ENCODE data around the gene ENDOD1. TPM values are rescaled to one million over a fixed set of nuclear protein-coding genes. Genes with fewer than 3 reads are reported as not detected.
"Not testable (repeated sequence)": the region's sequence is repeated elsewhere in the genome, so short reads cannot be mapped to it uniquely, and the experiment has no call there.

The ENDOD1 gene
- total RNA-seq, 1 experiment from 2014 or later = 3.3 TPM

DNA sequence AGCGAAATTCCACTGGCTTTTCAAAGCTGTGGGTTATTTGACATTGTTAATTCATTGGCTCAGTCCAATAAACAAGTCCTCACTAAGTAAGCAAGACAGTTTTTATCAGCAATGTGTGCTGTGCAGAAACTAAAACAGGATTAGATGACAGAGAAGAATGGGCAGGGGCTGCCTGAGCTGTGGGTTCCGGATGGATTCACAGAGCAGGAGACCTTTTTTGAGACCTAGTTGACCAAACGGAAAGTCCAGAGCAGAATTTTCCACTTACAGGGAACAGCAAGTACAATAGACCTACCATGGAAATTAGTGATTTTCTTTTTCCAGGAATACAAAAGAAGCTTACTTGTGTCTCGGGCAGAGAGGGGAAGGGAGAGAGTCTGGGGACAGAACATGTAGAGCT lies 45.6 kb upstream of the ENDOD1 start:
- no peaks in the 10 kb centered on the region for H3K9me3 Mint-ChIP-seq
- no peaks in the 10 kb centered on the region for H3K4me1 Mint-ChIP-seq
- POLR2A ChIA-PET = no interaction called here

DNA sequence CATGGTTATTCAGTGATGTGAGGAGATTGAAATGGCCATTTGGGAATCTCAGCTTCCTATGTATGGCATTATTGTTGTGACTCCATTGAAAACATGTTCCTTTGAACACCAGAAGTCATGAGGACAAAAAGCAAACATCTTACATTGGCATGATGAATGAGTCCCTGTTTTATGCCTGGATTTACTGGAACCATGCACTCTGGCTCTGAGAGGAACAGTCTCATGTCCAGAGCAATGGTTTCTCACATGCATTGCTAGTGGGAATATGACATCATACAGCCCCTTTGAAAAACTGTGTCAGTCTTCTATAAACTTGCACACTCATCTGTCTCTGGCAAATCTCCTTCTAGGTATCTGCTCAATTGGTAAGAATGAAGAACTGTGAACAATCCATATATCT lies 43.8 kb upstream of the ENDOD1 start:
- H3K36me3 Mint-ChIP-seq = no peaks in the 10 kb centered on the region
- H3K27me3 Mint-ChIP-seq (ENCODE audit: low read depth) = peaks cover 9% of the 10 kb centered on the region; the same call in 1 of the 2 replicates
- DNase-seq (ENCODE audit: low spot score) = no peak
- CTCF ChIA-PET = no interaction called here
- no peaks in the 10 kb centered on the region for H3K4me1 Mint-ChIP-seq
- no peak overlapping the region for H3K27ac Mint-ChIP-seq
- no peaks in the 10 kb centered on the region for H3K9me3 Mint-ChIP-seq
- H3K4me3 Mint-ChIP-seq = no peak overlapping the region
- POLR2A ChIA-PET = no interaction called here
- TF ChIP-seq KAT7 (CRISPR knock-in tag; IDR thresholded peaks at IDR 0.05; ENCODE audit: borderline replicate concordance) (no peak), OVOL2 (CRISPR knock-in tag; IDR thresholded peaks at IDR 0.05; ENCODE audit: borderline replicate concordance) (no peak), HMGA2 (CRISPR knock-in tag; IDR thresholded peaks at IDR 0.05) (no peak)
- TF ChIP-seq, protein P1, sequence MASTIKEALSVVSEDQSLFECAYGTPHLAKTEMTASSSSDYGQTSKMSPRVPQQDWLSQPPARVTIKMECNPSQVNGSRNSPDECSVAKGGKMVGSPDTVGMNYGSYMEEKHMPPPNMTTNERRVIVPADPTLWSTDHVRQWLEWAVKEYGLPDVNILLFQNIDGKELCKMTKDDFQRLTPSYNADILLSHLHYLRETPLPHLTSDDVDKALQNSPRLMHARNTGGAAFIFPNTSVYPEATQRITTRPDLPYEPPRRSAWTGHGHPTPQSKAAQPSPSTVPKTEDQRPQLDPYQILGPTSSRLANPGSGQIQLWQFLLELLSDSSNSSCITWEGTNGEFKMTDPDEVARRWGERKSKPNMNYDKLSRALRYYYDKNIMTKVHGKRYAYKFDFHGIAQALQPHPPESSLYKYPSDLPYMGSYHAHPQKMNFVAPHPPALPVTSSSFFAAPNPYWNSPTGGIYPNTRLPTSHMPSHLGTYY (CRISPR knock-in tag; IDR thresholded peaks at IDR 0.05) = no peak
- TF ChIP-seq, protein P2, sequence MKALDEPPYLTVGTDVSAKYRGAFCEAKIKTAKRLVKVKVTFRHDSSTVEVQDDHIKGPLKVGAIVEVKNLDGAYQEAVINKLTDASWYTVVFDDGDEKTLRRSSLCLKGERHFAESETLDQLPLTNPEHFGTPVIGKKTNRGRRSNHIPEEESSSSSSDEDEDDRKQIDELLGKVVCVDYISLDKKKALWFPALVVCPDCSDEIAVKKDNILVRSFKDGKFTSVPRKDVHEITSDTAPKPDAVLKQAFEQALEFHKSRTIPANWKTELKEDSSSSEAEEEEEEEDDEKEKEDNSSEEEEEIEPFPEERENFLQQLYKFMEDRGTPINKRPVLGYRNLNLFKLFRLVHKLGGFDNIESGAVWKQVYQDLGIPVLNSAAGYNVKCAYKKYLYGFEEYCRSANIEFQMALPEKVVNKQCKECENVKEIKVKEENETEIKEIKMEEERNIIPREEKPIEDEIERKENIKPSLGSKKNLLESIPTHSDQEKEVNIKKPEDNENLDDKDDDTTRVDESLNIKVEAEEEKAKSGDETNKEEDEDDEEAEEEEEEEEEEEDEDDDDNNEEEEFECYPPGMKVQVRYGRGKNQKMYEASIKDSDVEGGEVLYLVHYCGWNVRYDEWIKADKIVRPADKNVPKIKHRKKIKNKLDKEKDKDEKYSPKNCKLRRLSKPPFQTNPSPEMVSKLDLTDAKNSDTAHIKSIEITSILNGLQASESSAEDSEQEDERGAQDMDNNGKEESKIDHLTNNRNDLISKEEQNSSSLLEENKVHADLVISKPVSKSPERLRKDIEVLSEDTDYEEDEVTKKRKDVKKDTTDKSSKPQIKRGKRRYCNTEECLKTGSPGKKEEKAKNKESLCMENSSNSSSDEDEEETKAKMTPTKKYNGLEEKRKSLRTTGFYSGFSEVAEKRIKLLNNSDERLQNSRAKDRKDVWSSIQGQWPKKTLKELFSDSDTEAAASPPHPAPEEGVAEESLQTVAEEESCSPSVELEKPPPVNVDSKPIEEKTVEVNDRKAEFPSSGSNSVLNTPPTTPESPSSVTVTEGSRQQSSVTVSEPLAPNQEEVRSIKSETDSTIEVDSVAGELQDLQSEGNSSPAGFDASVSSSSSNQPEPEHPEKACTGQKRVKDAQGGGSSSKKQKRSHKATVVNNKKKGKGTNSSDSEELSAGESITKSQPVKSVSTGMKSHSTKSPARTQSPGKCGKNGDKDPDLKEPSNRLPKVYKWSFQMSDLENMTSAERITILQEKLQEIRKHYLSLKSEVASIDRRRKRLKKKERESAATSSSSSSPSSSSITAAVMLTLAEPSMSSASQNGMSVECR (CRISPR knock-in tag; IDR thresholded peaks at IDR 0.05; ENCODE audit: borderline replicate concordance) = no peak
- TF ChIP-seq, protein P3, sequence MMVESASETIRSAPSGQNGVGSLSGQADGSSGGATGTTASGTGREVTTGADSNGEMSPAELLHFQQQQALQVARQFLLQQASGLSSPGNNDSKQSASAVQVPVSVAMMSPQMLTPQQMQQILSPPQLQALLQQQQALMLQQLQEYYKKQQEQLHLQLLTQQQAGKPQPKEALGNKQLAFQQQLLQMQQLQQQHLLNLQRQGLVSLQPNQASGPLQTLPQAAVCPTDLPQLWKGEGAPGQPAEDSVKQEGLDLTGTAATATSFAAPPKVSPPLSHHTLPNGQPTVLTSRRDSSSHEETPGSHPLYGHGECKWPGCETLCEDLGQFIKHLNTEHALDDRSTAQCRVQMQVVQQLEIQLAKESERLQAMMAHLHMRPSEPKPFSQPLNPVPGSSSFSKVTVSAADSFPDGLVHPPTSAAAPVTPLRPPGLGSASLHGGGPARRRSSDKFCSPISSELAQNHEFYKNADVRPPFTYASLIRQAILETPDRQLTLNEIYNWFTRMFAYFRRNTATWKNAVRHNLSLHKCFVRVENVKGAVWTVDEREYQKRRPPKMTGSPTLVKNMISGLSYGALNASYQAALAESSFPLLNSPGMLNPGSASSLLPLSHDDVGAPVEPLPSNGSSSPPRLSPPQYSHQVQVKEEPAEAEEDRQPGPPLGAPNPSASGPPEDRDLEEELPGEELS (CRISPR knock-in tag; IDR thresholded peaks at IDR 0.05) = no peak
- TF ChIP-seq, protein P4, sequence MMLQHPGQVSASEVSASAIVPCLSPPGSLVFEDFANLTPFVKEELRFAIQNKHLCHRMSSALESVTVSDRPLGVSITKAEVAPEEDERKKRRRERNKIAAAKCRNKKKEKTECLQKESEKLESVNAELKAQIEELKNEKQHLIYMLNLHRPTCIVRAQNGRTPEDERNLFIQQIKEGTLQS (CRISPR knock-in tag; conservative IDR thresholded peaks at IDR 0.05) = no peak
- no peak for ATAC-seq

More for the DNA sequence above, 45.6 kb upstream of the ENDOD1 start:
- CTCF ChIA-PET = no interaction called here
- H3K4me3 Mint-ChIP-seq = no peak overlapping the region
- no peaks in the 10 kb centered on the region for H3K36me3 Mint-ChIP-seq
- ATAC-seq = no peak
- no peak for TF ChIP-seq ZNF232 (CRISPR knock-in tag; IDR thresholded peaks at IDR 0.05)
- TF ChIP-seq, protein P5, sequence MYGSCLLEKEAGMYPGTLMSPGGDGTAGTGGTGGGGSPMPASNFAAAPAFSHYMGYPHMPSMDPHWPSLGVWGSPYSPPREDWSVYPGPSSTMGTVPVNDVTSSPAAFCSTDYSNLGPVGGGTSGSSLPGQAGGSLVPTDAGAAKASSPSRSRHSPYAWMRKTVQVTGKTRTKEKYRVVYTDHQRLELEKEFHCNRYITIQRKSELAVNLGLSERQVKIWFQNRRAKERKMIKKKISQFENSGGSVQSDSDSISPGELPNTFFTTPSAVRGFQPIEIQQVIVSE (CRISPR knock-in tag; IDR thresholded peaks at IDR 0.05; ENCODE audit: borderline replicate concordance) = no peak
- TF ChIP-seq ZNF317 (CRISPR knock-in tag; IDR thresholded peaks at IDR 0.05; ENCODE audit: borderline replicate concordance, low read depth) = no peak
- TF ChIP-seq ZNF219 (CRISPR knock-in tag; IDR thresholded peaks at IDR 0.05; ENCODE audit: borderline replicate concordance) = no peak
- no peak for TF ChIP-seq IRF2 (CRISPR knock-in tag; IDR thresholded peaks at IDR 0.05; ENCODE audit: borderline replicate concordance, low read depth)
- TF ChIP-seq, protein P6, sequence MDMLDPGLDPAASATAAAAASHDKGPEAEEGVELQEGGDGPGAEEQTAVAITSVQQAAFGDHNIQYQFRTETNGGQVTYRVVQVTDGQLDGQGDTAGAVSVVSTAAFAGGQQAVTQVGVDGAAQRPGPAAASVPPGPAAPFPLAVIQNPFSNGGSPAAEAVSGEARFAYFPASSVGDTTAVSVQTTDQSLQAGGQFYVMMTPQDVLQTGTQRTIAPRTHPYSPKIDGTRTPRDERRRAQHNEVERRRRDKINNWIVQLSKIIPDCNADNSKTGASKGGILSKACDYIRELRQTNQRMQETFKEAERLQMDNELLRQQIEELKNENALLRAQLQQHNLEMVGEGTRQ (CRISPR knock-in tag; IDR thresholded peaks at IDR 0.05) = no peak
- TF ChIP-seq, protein P7, sequence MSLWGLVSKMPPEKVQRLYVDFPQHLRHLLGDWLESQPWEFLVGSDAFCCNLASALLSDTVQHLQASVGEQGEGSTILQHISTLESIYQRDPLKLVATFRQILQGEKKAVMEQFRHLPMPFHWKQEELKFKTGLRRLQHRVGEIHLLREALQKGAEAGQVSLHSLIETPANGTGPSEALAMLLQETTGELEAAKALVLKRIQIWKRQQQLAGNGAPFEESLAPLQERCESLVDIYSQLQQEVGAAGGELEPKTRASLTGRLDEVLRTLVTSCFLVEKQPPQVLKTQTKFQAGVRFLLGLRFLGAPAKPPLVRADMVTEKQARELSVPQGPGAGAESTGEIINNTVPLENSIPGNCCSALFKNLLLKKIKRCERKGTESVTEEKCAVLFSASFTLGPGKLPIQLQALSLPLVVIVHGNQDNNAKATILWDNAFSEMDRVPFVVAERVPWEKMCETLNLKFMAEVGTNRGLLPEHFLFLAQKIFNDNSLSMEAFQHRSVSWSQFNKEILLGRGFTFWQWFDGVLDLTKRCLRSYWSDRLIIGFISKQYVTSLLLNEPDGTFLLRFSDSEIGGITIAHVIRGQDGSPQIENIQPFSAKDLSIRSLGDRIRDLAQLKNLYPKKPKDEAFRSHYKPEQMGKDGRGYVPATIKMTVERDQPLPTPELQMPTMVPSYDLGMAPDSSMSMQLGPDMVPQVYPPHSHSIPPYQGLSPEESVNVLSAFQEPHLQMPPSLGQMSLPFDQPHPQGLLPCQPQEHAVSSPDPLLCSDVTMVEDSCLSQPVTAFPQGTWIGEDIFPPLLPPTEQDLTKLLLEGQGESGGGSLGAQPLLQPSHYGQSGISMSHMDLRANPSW (CRISPR knock-in tag; conservative IDR thresholded peaks at IDR 0.05; ENCODE audit: low read depth) = no peak
- TF ChIP-seq NR1H2 (CRISPR knock-in tag; IDR thresholded peaks at IDR 0.05) = no peak
- no peak for DNase-seq (ENCODE audit: low spot score)
- peaks cover 9% of the 10 kb centered on the region; the same call in 1 of the 2 replicates for H3K27me3 Mint-ChIP-seq (ENCODE audit: low read depth)
- no peak overlapping the region for H3K27ac Mint-ChIP-seq

DNA sequence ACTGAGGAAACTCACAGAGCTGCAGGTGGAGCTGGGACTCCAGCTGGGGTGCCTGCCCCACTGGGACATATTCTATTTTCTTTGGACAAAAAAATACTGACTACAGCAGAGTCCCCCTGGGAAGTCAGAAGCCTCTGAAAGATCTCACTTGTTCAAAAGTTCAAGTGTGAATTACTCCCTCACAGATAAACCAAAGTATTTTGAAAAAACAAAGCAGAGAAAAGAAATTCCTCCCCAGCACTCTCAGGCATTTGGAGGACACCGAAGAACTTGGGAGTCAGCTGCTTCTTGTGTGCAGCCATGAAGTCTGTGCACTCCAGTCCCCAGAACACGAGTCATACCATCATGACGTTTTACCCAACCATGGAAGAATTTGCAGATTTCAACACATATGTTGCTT lies 40.5 kb upstream of the ENDOD1 start, which contains the start of gene KDM4F:
TSS of gene KDM4F (plus strand) at position 301 of the 400 bp plus-strand sequence.
- ATAC-seq; POLR2A ChIA-PET; CTCF ChIA-PET; H3K36me3 Mint-ChIP-seq; H3K27ac Mint-ChIP-seq; H3K9me3 Mint-ChIP-seq; H3K4me3 Mint-ChIP-seq; H3K4me1 Mint-ChIP-seq; DNase-seq (ENCODE audit: low spot score): not testable (repeated sequence)
- H3K27me3 Mint-ChIP-seq (ENCODE audit: low read depth) = peaks cover 22% of the 10 kb centered on the region

Data from WTC11 (cell line).